Large intestine (tissue), 3 donors: ENCODE measurements around the gene BCL2L13. TPM values are rescaled to one million over a fixed set of nuclear protein-coding genes. Genes with fewer than 3 reads are reported as not detected.
A peak's percentile ranks its signal among the peaks of the same experiment; 100 is the strongest.
"Not testable (repeated sequence)": the region's sequence is repeated elsewhere in the genome, so short reads cannot be mapped to it uniquely, and the experiment has no call there.

Source experiments
- DNase-seq, 2 donors: peaks; one replicate each; pipeline versions ENCODE4 v3.0.0 to v3.0.0-alpha.2; 2013
- H3K27ac ChIP-seq: one replicate; pipeline ENCODE4 v1.5.1; 2013; ENCODE audit warnings: low read length
- H3K27me3 ChIP-seq: 2 replicates; pipeline ENCODE4 v1.6.1; 2013; ENCODE audit warnings: low read length; ENCODE audit not compliant: control insufficient read depth, insufficient read depth
- H3K36me3 ChIP-seq: 2 replicates; pipeline ENCODE4 v1.6.1; 2013; ENCODE audit warnings: low read length; ENCODE audit not compliant: control insufficient read depth, insufficient read depth
- H3K4me1 ChIP-seq: one replicate; pipeline ENCODE4 v1.6.1; 2013; ENCODE audit warnings: low read length; ENCODE audit not compliant: control insufficient read depth, insufficient read depth
- H3K4me3 ChIP-seq: one replicate; pipeline ENCODE4 v1.5.1; 2013; ENCODE audit warnings: low read length
- H3K9me3 ChIP-seq: one replicate; pipeline ENCODE4 v1.6.1; 2013; ENCODE audit warnings: mild to moderate bottlenecking, low read depth, low read length, moderate library complexity; ENCODE audit not compliant: control insufficient read depth
- WGBS: methylation state at CpG from one replicate; pipeline ENCODE4 v1.1.5; 2013; ENCODE audit warnings: low lambda C conversion rate; ENCODE audit not compliant: insufficient coverage; 5-methylcytosine and 5-hydroxymethylcytosine counted together
- polyA plus RNA-seq: library from polyadenylated mRNA; unstranded; fragments of 120-200 nt; gene quantifications from one replicate; pipeline ENCODE4 v1.2.1, GENCODE V29; 2013

Gene BCL2L13
- polyA plus RNA-seq, 1 donor = 30.0 TPM

DNA sequence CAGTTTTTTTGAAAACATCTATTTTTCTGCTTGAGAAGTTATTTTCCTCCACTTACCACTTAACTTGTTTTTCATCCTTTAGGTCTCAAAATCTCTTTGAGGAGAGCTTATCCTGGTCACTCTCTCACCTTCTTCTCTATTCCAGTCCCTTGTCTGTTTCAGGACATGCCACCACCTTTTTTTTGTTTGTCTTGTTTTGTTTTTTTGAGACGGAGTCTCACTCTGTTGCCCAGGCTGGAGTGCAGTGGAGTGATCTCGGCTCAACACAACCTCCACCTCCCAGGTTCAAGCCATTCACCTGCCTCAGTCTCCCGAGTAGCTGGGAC lies 4.6 kb upstream of the BCL2L13 start:
- Histone ChIP-seq H3K27me3 (no peaks in the 10 kb centered on the region), H3K4me3 (no peak overlapping the region), H3K27ac (peak overlapping the region; percentile 77), H3K4me1 (peaks cover 17% of the 10 kb centered on the region), H3K36me3 (no peaks in the 10 kb centered on the region), H3K9me3 (no peaks in the 10 kb centered on the region)
- whole genome bisulfite sequencing = 86% methylated on average over 2 of the region's 3 CpGs
- no peak for DNase-seq

DNA sequence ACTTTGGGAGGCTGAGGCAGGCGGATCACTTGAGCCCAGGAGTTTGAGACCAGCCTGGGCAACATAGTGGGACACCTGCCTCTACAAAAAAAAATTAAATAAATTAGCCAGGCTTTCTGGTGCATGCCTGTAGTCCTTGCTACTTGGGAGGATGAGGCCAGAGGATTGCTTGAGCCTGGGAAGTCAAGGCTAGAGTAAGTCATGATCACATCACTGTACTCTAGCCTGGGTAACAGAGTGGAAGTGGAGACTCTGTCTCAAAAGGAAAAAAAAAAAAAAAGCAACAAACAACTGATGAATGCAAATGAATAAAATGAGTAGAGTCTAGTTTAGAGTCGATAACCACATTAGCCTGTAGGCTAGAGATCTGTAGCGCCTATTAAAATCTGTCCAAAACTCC lies 3.9 kb upstream of the BCL2L13 start:
- Histone ChIP-seq H3K27ac (no peak overlapping the region), H3K4me1 (peaks cover 13% of the 10 kb centered on the region), H3K9me3 (no peaks in the 10 kb centered on the region), H3K27me3 (no peaks in the 10 kb centered on the region), H3K4me3 (no peak overlapping the region), H3K36me3 (no peaks in the 10 kb centered on the region)
- DNase-seq = no peak
- WGBS = no CpG with 5 or more reads among the region's 3 CpGs

DNA sequence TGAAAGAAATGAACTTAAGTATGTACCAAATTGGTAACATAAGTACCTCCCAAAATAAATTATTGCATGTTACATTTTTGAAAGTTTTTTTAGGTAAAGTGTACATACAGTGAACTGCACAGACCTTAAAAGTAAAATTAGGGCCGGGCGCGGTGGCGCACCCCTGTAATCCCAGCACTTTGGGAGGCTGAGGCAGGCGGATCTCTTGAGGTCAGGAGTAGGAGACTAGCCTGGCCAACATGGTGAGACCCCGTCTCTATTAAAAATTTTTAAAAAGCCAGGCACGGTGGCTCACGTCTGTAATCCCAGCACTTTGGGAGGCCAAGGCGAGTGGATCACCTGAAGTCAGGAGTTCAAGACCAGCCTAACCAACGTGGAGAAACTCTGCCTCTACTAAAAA lies 1.7 kb upstream of the BCL2L13 start:
- not testable (repeated sequence) for H3K27ac ChIP-seq, DNase-seq, H3K36me3 ChIP-seq, H3K27me3 ChIP-seq, H3K4me3 ChIP-seq, H3K9me3 ChIP-seq
- no CpG with 5 or more reads among the region's 10 CpGs for WGBS
- H3K4me1 ChIP-seq = peaks cover 13% of the 10 kb centered on the region

DNA sequence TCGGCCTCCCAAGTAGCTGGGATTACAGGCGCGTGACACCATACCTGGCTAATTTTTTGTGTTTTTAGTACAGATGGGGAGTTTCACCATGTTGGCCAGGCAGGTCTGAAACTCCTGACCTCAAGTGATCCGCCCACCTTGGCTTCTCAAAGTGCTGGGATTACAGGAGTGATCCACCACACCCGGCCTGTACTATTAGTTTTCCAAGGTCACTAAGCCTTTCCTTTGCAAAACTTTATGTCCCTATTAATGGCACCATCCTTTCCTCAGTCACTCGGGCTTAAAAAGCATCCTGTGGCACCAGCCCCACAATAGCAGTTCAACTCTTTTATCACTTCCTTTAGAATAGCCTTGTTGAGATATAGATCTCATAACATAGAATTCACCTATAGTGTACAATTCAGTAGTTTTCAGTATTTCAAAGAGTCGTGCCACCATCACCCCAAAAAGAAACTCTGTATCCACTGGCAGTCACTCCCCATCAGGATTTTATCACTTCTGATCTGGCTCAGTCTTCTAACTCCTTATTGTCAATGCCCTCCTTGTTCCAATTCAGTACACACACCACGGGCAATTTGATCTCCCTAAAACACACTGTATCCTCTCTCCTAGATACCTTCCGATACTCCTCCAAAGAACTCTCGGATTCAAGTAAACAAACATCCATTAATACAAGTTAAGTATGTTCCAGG lies 921 bp upstream of the BCL2L13 start:
- DNase-seq = no peak
- Histone ChIP-seq H3K4me3 (peak overlapping the region; percentile 92), H3K36me3 (no peaks in the 10 kb centered on the region), H3K4me1 (peaks cover 13% of the 10 kb centered on the region), H3K9me3 (no peaks in the 10 kb centered on the region), H3K27ac (peak overlapping the region; percentile 97), H3K27me3 (no peaks in the 10 kb centered on the region)
- 14% methylated on average over 2 of the region's 10 CpGs for WGBS

DNA sequence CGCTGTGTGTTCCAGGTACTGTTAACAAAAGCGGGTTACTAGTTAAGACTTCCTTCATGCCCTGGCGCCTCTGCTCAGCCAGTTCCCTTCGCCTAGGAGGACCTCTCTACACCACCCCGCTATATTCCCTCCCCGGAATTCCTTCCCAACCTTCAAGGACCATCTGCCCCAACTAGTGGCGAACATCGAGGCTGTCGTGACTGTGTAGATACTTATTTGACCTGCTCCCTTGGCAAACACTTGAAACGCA lies 450 bp upstream of the BCL2L13 start:
- Histone ChIP-seq H3K27ac (peak overlapping the region; percentile 97), H3K4me1 (peaks cover 12% of the 10 kb centered on the region), H3K27me3 (no peaks in the 10 kb centered on the region), H3K9me3 (no peaks in the 10 kb centered on the region), H3K4me3 (peak overlapping the region; percentile 92), H3K36me3 (no peaks in the 10 kb centered on the region)
- DNase-seq = no peak
- 0% methylated on average over 2 of the region's 10 CpGs for WGBS

DNA sequence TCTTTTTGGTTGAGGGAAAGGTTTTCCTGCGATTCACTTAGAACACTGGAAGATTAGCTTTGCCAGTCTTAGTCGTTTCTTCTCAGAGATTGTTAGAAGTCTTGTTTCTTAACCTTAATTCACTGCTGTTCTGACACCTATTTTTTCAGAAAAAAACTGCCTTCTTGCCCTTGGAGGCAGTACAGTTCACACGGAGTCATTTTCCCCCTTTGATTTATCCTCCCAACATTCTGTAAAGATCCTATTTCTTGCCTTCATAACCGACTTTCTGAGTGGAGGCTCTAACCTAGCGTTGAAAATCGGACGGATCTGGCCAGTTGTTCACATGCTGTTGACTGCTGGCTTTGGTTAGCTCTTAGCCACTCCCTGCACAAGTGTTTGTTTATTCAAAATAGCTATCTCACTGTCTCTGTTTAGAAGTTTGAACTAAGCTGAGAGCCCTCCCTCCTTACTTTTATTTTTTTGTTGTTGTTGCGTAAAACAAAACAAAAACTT lies 737 bp downstream of the BCL2L13 start:
- 5% methylated on average over 5 of the region's 8 CpGs for WGBS
- H3K4me3 ChIP-seq = peak overlapping the region; percentile 92
- H3K36me3 ChIP-seq = no peaks in the 10 kb centered on the region
- no peaks in the 10 kb centered on the region for H3K9me3 ChIP-seq
- H3K27me3 ChIP-seq = no peaks in the 10 kb centered on the region
- H3K27ac ChIP-seq = peak overlapping the region; percentile 97
- DNase-seq = peak; percentile 39 to 77
- H3K4me1 ChIP-seq = peaks cover 4% of the 10 kb centered on the region

DNA sequence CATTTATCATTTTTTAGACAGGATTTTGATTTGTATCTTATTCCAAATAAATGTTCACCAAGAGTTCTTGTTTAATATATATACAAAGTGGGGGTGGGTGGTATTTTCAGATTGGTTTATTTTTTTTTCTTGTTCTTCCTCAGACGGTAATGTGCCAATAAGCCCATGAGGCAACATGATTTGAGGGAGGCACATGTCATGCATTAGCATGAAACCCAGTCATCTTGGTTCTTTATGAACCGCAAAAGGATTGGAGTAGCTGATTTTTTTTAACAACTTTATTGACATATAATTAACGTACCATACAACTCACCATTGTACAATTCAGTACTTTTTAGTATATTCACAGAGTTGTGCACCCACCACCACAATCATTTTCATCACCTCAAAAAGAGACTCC lies 2.7 kb downstream of the BCL2L13 start:
- H3K9me3 ChIP-seq = no peaks in the 10 kb centered on the region
- no peaks in the 10 kb centered on the region for H3K36me3 ChIP-seq
- no peak for DNase-seq
- no peaks in the 10 kb centered on the region for H3K27me3 ChIP-seq
- no peak overlapping the region for H3K27ac ChIP-seq
- WGBS = 100% methylated on average over 1 of the region's 3 CpGs
- peaks cover 4% of the 10 kb centered on the region for H3K4me1 ChIP-seq
- no peak overlapping the region for H3K4me3 ChIP-seq

DNA sequence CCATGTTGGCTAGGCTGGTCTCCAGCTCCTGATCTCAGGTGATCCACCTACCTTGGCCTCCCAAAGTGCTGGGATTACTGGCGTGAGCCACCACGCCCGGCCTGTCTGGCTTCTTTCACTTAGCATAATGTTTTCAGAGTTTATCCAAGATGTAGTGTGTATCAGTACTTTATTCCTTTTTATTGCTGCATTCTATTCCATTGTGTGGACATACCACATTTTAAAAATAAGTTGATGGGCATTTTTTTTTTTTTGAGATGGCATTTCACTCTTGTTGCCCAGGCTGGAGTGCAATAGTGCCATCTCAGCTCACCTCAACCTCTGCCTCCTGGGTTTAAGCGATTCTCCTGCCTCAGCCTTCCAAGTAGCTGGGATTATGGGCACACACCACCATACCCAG lies 3.8 kb downstream of the BCL2L13 start:
- not testable (repeated sequence) for H3K4me3 ChIP-seq, H3K4me1 ChIP-seq, H3K27me3 ChIP-seq, H3K9me3 ChIP-seq, H3K36me3 ChIP-seq, H3K27ac ChIP-seq, DNase-seq
- no CpG with 5 or more reads among the region's 4 CpGs for WGBS

DNA sequence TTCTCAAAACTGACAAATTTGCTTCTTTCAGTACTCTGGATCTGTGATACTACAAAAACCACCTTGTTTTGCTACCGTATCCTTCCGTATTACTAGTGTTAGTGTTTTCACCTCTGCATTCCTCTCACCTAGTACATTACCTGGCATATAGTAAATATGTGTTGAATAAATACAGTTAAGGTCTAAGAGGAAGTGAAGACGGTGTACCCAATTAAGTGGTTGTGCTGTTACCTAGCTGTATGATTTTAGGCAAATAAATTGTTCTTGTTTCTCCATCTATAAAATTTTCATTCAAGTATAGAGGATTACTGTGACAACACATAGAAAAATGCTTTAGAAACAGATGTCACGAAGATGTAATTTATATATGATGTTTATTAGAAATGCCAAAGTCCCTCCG lies 8.9 kb downstream of the BCL2L13 start:
- Histone ChIP-seq H3K27me3 (no peaks in the 10 kb centered on the region), H3K4me3 (no peak overlapping the region), H3K4me1 (no peaks in the 10 kb centered on the region), H3K9me3 (no peaks in the 10 kb centered on the region), H3K27ac (no peak overlapping the region), H3K36me3 (peaks cover 2% of the 10 kb centered on the region)
- no peak for DNase-seq
- no CpG with 5 or more reads among the region's 5 CpGs for WGBS

DNA sequence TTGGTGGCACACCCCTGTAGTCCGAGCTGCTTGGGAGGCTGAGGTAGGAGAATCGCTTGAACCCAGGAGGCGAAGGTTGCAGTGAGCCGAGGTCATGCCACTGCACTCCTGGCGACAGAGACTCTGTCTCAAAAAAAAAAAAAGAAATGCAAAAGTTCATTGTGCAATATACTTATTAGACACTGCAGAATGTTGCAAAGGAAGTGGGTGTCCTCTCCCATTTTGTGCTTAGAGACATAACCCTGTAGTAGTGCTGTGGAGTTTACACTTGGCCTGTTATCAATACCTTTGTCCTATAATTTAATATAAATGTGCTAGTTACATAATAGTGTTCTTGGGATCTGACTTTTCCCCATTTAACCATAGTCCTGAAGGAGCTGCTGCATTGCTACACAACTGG lies 9.4 kb downstream of the BCL2L13 start:
- Histone ChIP-seq H3K4me1 (no peaks in the 10 kb centered on the region), H3K27ac (no peak overlapping the region), H3K36me3 (peaks cover 2% of the 10 kb centered on the region), H3K9me3 (no peaks in the 10 kb centered on the region), H3K4me3 (no peak overlapping the region), H3K27me3 (no peaks in the 10 kb centered on the region)
- no CpG with 5 or more reads among the region's 5 CpGs for WGBS
- DNase-seq = no peak

DNA sequence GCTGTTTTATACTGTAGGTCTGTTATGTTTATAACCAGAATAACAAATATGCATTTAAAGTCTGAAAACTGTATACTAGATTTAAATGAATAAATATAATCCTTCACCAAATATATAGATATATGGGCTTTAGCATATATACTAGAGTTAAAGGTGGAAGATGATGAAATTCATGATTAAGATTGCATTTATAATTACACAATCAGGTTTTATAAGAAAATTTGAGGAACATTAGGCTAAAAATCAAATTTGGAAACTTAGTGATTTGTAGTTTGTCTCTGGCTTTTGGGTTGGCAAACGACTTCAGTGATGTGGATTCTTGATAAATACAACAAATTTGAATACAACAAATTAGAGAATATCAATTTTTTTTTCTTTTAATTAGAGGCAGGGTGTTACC lies 10.0 kb downstream of the BCL2L13 start:
- no peaks in the 10 kb centered on the region for H3K27me3 ChIP-seq
- no peaks in the 10 kb centered on the region for H3K4me1 ChIP-seq
- H3K4me3 ChIP-seq = no peak overlapping the region
- no peaks in the 10 kb centered on the region for H3K9me3 ChIP-seq
- peaks cover 2% of the 10 kb centered on the region for H3K36me3 ChIP-seq
- H3K27ac ChIP-seq = no peak overlapping the region
- DNase-seq = no peak
- WGBS = no CpG with 5 or more reads among the region's 1 CpG
